ENCODE measurements around the gene SKIL.

DNA sequence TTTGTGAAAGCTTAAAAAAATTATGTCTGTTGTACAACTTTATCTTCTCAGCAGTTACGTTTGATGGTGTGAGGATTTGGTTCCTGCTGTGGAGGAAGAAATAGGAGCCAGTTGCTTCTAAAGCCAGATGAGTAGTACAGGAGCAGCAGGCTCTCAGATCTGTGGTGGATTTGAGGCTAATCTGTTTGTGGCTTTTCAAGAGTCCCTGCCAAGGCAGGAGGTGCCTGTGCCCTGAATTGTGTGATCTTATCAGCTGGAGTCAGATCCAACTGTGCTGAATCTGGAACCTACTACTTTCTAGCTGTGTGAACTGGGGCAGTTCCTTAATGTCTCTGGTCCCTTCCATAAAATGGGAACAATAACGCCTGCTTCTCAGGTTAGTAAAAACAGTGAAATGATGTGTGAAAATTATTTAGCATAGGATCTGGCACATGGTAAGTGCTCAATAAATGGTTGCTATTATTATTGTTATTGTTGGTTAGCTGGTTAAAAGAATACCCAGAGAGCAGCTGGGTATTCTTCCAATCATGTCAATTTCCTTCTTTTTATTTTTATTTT, 68.8 kb downstream of the SKIL start:
- TF ChIP-seq POLR2AphosphoS5 (IDR thresholded peaks at IDR 0.05; ENCODE audit: insufficient read depth in 1 of 2, low read depth in 1 of 2) (no peak), POLR2A (IDR thresholded peaks at IDR 0.05) (no peak)
- TF ChIP-seq, protein P1, sequence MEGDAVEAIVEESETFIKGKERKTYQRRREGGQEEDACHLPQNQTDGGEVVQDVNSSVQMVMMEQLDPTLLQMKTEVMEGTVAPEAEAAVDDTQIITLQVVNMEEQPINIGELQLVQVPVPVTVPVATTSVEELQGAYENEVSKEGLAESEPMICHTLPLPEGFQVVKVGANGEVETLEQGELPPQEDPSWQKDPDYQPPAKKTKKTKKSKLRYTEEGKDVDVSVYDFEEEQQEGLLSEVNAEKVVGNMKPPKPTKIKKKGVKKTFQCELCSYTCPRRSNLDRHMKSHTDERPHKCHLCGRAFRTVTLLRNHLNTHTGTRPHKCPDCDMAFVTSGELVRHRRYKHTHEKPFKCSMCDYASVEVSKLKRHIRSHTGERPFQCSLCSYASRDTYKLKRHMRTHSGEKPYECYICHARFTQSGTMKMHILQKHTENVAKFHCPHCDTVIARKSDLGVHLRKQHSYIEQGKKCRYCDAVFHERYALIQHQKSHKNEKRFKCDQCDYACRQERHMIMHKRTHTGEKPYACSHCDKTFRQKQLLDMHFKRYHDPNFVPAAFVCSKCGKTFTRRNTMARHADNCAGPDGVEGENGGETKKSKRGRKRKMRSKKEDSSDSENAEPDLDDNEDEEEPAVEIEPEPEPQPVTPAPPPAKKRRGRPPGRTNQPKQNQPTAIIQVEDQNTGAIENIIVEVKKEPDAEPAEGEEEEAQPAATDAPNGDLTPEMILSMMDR (IDR thresholded peaks at IDR 0.05): no peak
